SK-N-MC (cell line): ENCODE results near the gene GFY.

Experiments
- DNase-seq: peaks from one replicate; pipeline ENCODE4 v3.0.0-alpha.2; 2011; ENCODE audit warnings: low read depth, low spot score
- H3K27ac ChIP-seq: fragments of 200-600 bp; sonication (generic); 2 replicates; pipeline ENCODE4 v1.5.1; 2016; ENCODE audit warnings: mixed run types
- H3K36me3 ChIP-seq: fragments of 200-600 bp; sonication (generic); 2 replicates; pipeline ENCODE4 v1.6.1; 2017; ENCODE audit warnings: antibody characterized with exemption, low read length, mixed read lengths; ENCODE audit not compliant: insufficient read depth
- H3K4me3 ChIP-seq: fragments of 200-600 bp; sonication (generic); 2 replicates; pipeline ENCODE4 v1.5.1; 2016
- H3K9ac ChIP-seq: fragments of 200-600 bp; sonication (generic); 2 replicates; pipeline ENCODE4 v1.8.0; 2017; ENCODE audit warnings: mixed run types, mixed read lengths; ENCODE audit not compliant: insufficient read length
- H3K9me3 ChIP-seq: fragments of 200-600 bp; sonication (generic); 2 replicates; pipeline ENCODE4 v1.6.1; 2017; ENCODE audit warnings: low read depth, mild to moderate bottlenecking, antibody characterized with exemption, low read length, moderate library complexity, mixed read lengths
- EZH2 ChIP-seq: fragments of 200-600 bp; sonication (generic); IDR thresholded peaks from one replicate; pipeline ENCODE4 v1.6.1; 2017; ENCODE audit warnings: antibody characterized with exemption
- FOXP2 ChIP-seq: optimal IDR thresholded peaks from 2 replicates; pipeline ENCODE3; 2011; ENCODE audit warnings: mild to moderate bottlenecking, moderate library complexity; ENCODE audit not compliant: insufficient read depth; ENCODE audit errors: extremely low read length, control extremely low read depth
- POLR2AphosphoS5 ChIP-seq: IDR thresholded peaks from 2 replicates; pipeline ENCODE4 v1.6.1; 2012; ENCODE audit warnings: mild to moderate bottlenecking, low read depth, low read length, borderline replicate concordance

The GFY gene

GRCh38 chr19:49436381-49437017 lies 11.3 kb downstream of the GFY start:
- Histone ChIP-seq H3K4me3 (no peak overlapping the region), H3K27ac (no peak overlapping the region), H3K9ac (no peak overlapping the region), H3K9me3 (no peaks in the 10 kb centered on the region), H3K36me3 (no peaks in the 10 kb centered on the region)
- no peak for DNase-seq
- TF ChIP-seq FOXP2 (no peak), POLR2AphosphoS5 (no peak), EZH2 (no peak)

- Histone ChIP-seq H3K9me3 (no peaks in the 10 kb centered on the region), H3K4me3 (no peak overlapping the region), H3K9ac (no peak overlapping the region), H3K27ac (no peak overlapping the region), H3K36me3 (no peaks in the 10 kb centered on the region)
- TF ChIP-seq EZH2 (no peak), POLR2AphosphoS5 (no peak), FOXP2 (no peak)
- no peak for DNase-seq
Measured at GRCh38 chr19:49437231-49437630, 12.0 kb downstream of the GFY start.

- no peak overlapping the region for H3K4me3 ChIP-seq
- H3K27ac ChIP-seq = no peak overlapping the region
- H3K9me3 ChIP-seq = no peaks in the 10 kb centered on the region
- no peak for DNase-seq
- no peaks in the 10 kb centered on the region for H3K36me3 ChIP-seq
- no peak overlapping the region for H3K9ac ChIP-seq
- TF ChIP-seq POLR2AphosphoS5 (no peak), EZH2 (no peak), FOXP2 (no peak)
Measured at GRCh38 chr19:49438261-49438660, 13.1 kb downstream of the GFY start.

- no peak overlapping the region for H3K9ac ChIP-seq
- TF ChIP-seq POLR2AphosphoS5 (no peak), FOXP2 (no peak)
- no peak overlapping the region for H3K27ac ChIP-seq
- H3K36me3 ChIP-seq = no peaks in the 10 kb centered on the region
- no peak for DNase-seq
- H3K4me3 ChIP-seq = peak overlapping the region; percentile 79
- no peaks in the 10 kb centered on the region for H3K9me3 ChIP-seq
Measured at GRCh38 chr19:49439836-49440235, 14.6 kb downstream of the GFY start.

GRCh38 chr19:49440439-49441209 lies 15.4 kb downstream of the GFY start:
- peak overlapping the region; percentile 79 for H3K4me3 ChIP-seq
- H3K36me3 ChIP-seq = no peaks in the 10 kb centered on the region
- no peak overlapping the region for H3K27ac ChIP-seq
- peak overlapping the region; percentile 54 for H3K9ac ChIP-seq
- DNase-seq = no peak
- H3K9me3 ChIP-seq = no peaks in the 10 kb centered on the region
- TF ChIP-seq POLR2AphosphoS5 (no peak), FOXP2 (no peak), EZH2 (no peak)

GRCh38 chr19:49441210-49441959 lies 16.2 kb downstream of the GFY start, which contains the start of gene SLC17A7:
Gene SLC17A7 (minus strand): TSS chr19:49441527. CDS start chr19:49441379, 148 bp downstream.
- no peak for DNase-seq
- peak within 1 kb of the TSS; percentile 99 for H3K4me3 ChIP-seq
- TF ChIP-seq FOXP2 = no peak
- no peak for TF ChIP-seq POLR2AphosphoS5
- TF ChIP-seq EZH2 = no peak
- no peaks in the 10 kb centered on the region for H3K9me3 ChIP-seq
- H3K36me3 ChIP-seq = no peaks in the 10 kb centered on the region
- H3K9ac ChIP-seq = peak within 1 kb of the TSS; percentile 63
- H3K27ac ChIP-seq = peak within 1 kb of the TSS; percentile 83; the same call in 1 of the 2 replicates

- H3K9ac ChIP-seq = peak overlapping the region; percentile 63
Measured at GRCh38 chr19:49441960-49442350, 16.8 kb downstream of the GFY start.

GRCh38 chr19:49442354-49442753 lies 17.2 kb downstream of the GFY start:
- peak overlapping the region; percentile 63 for H3K9ac ChIP-seq
- H3K9me3 ChIP-seq = no peaks in the 10 kb centered on the region
- H3K4me3 ChIP-seq = peak overlapping the region; percentile 99
- no peak for DNase-seq
- H3K36me3 ChIP-seq = peaks cover 9% of the 10 kb centered on the region
- TF ChIP-seq EZH2 = no peak
- TF ChIP-seq POLR2AphosphoS5 = no peak
- no peak for TF ChIP-seq FOXP2
- peak overlapping the region; percentile 83; the same call in 1 of the 2 replicates for H3K27ac ChIP-seq

More at GRCh38 chr19:49441960-49442350, 16.8 kb downstream of the GFY start:
- Histone ChIP-seq H3K4me3 (peak overlapping the region; percentile 99), H3K36me3 (peaks cover 5% of the 10 kb centered on the region), H3K9me3 (no peaks in the 10 kb centered on the region), H3K27ac (peak overlapping the region; percentile 83; the same call in 1 of the 2 replicates)
- no peak for DNase-seq
- no peak for TF ChIP-seq FOXP2
- no peak for TF ChIP-seq EZH2
